ENCODE results near the gene IL7R. TPM values are rescaled to one million over a fixed set of nuclear protein-coding genes. Genes with fewer than 3 reads are reported as not detected.

Gene IL7R
- total RNA-seq, 1 experiment from 2014 or later = 0.98 TPM

DNA sequence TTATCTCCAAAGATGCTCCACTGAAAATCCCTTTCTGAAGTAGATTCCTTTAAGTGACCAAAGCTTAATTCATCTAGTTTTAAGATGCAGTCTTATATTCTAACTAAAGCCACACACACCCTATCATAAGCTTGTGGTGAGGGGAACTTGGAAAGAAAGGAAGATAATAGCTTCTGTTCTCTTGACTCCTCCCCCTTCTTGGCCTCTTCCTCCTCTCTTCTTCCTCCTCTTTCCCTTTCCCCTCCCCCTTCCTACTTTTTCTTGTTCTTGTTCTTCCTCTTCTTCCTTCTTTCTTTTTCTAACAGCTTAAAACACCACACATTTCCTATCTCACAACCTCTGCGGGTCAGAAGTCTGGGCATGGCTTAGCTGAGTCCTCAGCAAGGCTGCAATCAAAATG lies 23.5 kb downstream of the IL7R start:
- Histone ChIP-seq H3K4me2 (ENCODE audit: low read length) (no peak overlapping the region), H3K36me3 (ENCODE audit: control insufficient read depth in 1 of 2, insufficient read depth in 2 of 2, low read length in 2 of 2) (no peaks in the 10 kb centered on the region), H3K4me3 (replicated peaks in 1 of 2; ENCODE audit: low read depth in 1 of 2, low read length in 2 of 2) (no peak overlapping the region), H2AFZ (ENCODE audit: low read depth, low read length, poor library complexity, severe bottlenecking) (no peak overlapping the region), H3K4me1 (ENCODE audit: control insufficient read depth in 1 of 2, insufficient read depth in 2 of 2, low read length in 2 of 2) (peaks cover 0 to 10% of the 10 kb centered on the region in 2 experiments; a peak in 2 of 4 replicates), H3K79me2 (ENCODE audit: insufficient read depth, low read length) (no peaks in the 10 kb centered on the region), H3K9ac (ENCODE audit: low read length) (no peak overlapping the region), H3K9me3 (ENCODE audit: control insufficient read depth in 1 of 2, insufficient read depth in 1 of 2, low read depth in 1 of 2, low read length in 2 of 2) (no peaks in the 10 kb centered on the region), H4K20me1 (ENCODE audit: insufficient read depth) (no peaks in the 10 kb centered on the region), H3K27ac (ENCODE audit: low read depth, low read length) (no peak overlapping the region), H3K9me2 (ENCODE audit: insufficient read depth) (no peaks in the 10 kb centered on the region), H3K27me3 (ENCODE audit: insufficient read depth, low read length) (no peaks in the 10 kb centered on the region)
- ATAC-seq = no peak
- ChIA-PET CTCF (no interaction called here), RAD21 (ENCODE audit: low non-redundant PET in 1 of 2, low total read pairs in 2 of 2, uncharacterized antibody in 2 of 2, unreplicated experiment in 2 of 2) (no interaction called here), POLR2A (no interaction called here)
- BruUV-seq (replicated peaks) = no TSS peak
- no peak for DNase-seq (ENCODE audit: low read depth, low spot score)
- TF ChIP-seq EZH2phosphoT487 (IDR thresholded peaks at IDR 0.05; ENCODE audit: borderline replicate concordance) = no peak
- no peak for TF ChIP-seq YY1 (IDR thresholded peaks at IDR 0.05; ENCODE audit: extremely low read depth, insufficient replicate concordance, low read depth, low read length)
- no peak for TF ChIP-seq SIN3A (IDR thresholded peaks at IDR 0.05; ENCODE audit: low read depth)
- TF ChIP-seq CEBPB (IDR thresholded peaks at IDR 0.05; ENCODE audit: low read depth) = no peak
- TF ChIP-seq CBX3 (IDR thresholded peaks at IDR 0.05; ENCODE audit: low read depth) = no peak
- TF ChIP-seq POLR2A (IDR thresholded peaks at IDR 0.05; ENCODE audit: borderline replicate concordance, extremely low read depth, insufficient read depth, insufficient read length) = no peak
- TF ChIP-seq MAX (IDR thresholded peaks at IDR 0.05) = no peak
- no peak for TF ChIP-seq REST (IDR thresholded peaks at IDR 0.05; ENCODE audit: low read depth)
- TF ChIP-seq RAD21 (IDR thresholded peaks at IDR 0.05; ENCODE audit: low read depth) = no peak
- no peak for TF ChIP-seq ZFX (IDR thresholded peaks at IDR 0.05)
- TF ChIP-seq SRF (IDR thresholded peaks at IDR 0.05; ENCODE audit: low read depth) = no peak
- no peak for TF ChIP-seq EGR1 (IDR thresholded peaks at IDR 0.05; ENCODE audit: low read depth)
- no peak for TF ChIP-seq EZH2 (IDR thresholded peaks at IDR 0.05)
- intact Hi-C loops (cut with micrococcal nuclease) = no loop called here

All from HCT116 (cell line).